Coronary artery (tissue), 2 donors: ENCODE measurements around the gene OASL.

ENCODE experiments used
- DNase-seq: peaks from one replicate; pipeline ENCODE4 v3.0.0-alpha.2; 2017; ENCODE audit warnings: low spot score
- H3K27ac ChIP-seq, 2 donors: fragments of 200-600 bp; sonication (generic); one replicate each; pipeline ENCODE4 v1.5.1; 2016 to 2019
- H3K4me3 ChIP-seq: fragments of 200-600 bp; sonication (generic); 2 replicates; pipeline ENCODE4 v1.5.1; 2016; ENCODE audit warnings: mild to moderate bottlenecking, moderate library complexity
- TF ChIP-seq, protein P1 (sequence below): fragments of 200-600 bp; sonication (generic); IDR thresholded peaks from one replicate; pipeline ENCODE4 v1.5.1; 2019; ENCODE audit warnings: antibody characterized with exemption

Gene OASL

DNA sequence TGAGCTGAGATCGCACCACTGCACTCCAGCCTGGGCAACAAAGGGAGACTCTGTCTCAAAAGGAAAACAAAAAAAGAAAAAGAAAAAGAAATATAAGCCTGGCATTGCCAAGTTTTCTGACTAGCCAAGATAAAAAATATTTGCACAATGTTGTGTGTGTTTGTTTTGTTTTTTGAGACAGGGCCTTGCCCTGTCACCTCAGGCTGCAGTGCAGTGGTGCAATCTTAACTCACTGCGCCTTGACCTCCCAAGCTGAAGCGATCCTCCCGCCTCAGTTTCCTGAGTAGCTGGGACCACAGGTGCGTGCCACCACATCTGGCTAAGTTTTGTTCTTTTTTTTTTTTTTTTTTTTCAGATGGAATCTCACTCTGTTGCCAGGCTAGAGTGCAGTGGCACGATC lies 17.3 kb downstream of the OASL start:
- no peak overlapping the region for H3K27ac ChIP-seq
- no peak for DNase-seq
- H3K4me3 ChIP-seq: no peak overlapping the region
- TF ChIP-seq, protein P1, sequence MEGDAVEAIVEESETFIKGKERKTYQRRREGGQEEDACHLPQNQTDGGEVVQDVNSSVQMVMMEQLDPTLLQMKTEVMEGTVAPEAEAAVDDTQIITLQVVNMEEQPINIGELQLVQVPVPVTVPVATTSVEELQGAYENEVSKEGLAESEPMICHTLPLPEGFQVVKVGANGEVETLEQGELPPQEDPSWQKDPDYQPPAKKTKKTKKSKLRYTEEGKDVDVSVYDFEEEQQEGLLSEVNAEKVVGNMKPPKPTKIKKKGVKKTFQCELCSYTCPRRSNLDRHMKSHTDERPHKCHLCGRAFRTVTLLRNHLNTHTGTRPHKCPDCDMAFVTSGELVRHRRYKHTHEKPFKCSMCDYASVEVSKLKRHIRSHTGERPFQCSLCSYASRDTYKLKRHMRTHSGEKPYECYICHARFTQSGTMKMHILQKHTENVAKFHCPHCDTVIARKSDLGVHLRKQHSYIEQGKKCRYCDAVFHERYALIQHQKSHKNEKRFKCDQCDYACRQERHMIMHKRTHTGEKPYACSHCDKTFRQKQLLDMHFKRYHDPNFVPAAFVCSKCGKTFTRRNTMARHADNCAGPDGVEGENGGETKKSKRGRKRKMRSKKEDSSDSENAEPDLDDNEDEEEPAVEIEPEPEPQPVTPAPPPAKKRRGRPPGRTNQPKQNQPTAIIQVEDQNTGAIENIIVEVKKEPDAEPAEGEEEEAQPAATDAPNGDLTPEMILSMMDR: no peak

DNA sequence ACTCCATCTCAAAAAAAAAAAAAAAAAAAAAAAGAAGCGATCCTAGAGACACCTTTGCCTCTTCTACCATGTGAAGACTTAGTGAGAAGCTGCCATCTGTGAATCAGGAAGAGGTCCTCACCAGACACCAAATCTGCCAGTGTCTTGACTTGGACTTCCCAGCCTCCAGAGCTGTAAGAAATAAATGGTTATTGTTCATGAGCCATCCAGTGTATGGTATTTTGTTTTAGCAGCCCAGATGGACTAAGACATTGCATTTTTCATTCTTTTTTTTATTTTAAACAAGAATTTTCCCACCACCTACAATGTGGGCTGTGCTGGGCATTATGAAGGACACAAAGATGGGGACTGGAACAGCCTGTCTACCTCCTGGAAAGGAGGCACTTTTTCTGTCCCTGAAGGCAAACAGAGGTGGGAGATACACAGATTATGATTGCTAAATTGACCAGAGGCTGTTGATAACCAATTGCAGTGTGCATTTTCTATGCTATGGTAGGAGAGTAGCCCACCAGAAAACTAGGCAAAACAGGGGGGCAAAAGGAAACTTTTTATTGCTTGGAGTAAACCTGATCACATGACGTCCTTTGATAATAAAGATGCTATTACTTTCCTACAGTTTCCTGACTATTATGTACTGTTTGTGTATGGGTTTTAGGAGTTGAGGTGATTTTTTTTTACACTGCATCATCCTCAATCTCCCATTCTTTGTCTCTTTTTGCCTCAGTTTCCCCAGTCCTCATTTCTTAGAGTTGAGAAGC lies 20.0 kb downstream of the OASL start:
- no peak overlapping the region for H3K4me3 ChIP-seq
- DNase-seq: no peak
- no peak overlapping the region for H3K27ac ChIP-seq
- TF ChIP-seq, protein P1: no peak

DNA sequence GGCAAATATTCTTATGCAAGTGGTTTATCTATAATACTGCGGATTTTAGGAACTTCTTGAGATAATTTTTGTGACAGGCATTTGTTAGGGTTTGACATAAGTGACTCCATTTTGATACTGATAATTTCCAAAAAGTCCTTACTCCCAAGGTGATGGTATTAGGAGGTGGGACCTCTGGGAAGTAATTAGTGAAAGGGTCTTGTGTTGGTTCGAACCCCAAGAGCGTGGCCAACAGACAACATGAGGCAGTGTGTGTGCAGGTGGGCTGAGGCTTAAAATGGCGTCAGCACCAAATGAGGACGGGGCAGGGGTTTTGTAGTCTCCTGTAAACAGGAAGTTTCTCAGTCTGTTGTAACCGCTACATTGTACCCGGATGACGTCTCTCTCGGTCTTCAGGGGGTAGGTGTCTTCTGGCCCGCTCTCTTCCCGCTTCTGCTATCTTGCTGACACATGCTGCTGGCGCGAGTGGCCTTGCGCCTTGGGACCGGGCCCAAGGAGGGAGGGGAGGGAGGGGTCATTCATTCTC lies 21.0 kb downstream of the OASL start:
- Histone ChIP-seq H3K27ac (no peak overlapping the region), H3K4me3 (no peak overlapping the region)
- TF ChIP-seq, protein P1: no peak
- no peak for DNase-seq

DNA sequence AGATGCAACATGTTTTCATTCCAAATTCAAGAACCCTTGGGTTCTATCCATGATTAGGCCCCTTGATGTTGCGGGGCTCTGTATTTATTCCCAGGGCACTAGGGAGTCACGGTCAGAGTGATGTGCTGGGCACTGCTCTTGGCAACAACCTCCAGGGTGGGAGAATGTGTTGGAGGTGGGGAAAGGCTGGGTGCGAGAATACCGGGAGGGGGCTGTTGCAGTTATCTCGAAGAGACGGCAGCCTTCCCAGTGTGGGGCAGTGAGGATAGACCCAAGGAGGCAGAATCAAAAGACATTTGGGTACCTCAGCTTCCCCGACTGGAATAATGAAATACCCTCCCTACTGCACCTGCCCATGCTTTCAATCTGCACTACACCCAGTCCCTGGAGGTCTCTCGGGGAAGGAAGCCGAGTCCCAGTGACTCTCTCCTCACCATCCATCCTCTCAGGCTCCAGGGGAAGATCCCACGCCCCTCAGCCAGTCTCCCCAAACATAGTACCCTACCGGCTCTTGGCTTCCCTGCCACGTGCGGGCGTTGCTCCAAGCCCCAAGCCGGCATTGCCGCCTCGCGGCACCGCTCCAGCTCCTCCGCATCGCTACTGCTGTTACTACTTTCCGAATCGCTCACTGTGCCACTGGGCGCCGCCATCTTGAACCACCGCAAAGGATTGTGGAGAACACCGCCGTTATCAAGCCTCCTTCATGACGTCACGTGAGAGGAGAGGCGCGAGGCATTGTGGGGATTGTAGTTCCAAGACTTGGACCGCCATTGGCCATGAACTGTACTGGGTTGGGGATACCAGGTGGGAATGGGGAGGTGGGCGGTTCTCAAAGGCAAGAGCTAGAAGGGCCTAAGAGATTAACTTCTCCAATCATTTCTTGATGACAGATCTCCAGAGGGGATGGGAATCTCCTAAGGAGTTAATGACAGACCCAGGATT lies 22.9 kb downstream of the OASL start, which contains the start of gene C12orf43:
C12orf43 (minus strand) TSS at position 663 of the 942 bp plus-strand sequence; CDS start at position 650, 13 bp downstream.
- TF ChIP-seq, protein P1: no peak
- peak within 1 kb of the TSS; percentile 85 for H3K4me3 ChIP-seq
- peak within 1 kb of the TSS; percentile 22 to 79 for H3K27ac ChIP-seq
- peak; percentile 92 for DNase-seq

DNA sequence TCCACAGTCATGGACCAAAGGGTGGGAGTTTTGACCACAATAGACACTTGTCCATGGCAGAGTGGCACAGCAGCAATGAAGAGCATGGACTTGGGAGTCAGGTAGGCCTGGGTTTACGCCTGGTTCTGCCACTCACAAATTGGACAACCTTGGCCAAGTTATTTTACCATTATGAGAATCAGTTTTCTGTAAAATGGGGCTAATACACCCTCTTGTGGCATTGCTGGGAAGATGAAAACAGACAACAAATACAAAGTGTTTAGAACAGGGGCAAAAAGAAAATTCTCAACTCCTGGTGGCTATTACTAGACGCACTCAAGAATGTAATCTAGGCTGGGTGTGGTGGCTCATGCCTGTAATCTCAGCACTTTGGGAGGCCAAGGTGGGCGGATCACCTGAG lies 25.3 kb downstream of the OASL start:
- DNase-seq: no peak

DNA sequence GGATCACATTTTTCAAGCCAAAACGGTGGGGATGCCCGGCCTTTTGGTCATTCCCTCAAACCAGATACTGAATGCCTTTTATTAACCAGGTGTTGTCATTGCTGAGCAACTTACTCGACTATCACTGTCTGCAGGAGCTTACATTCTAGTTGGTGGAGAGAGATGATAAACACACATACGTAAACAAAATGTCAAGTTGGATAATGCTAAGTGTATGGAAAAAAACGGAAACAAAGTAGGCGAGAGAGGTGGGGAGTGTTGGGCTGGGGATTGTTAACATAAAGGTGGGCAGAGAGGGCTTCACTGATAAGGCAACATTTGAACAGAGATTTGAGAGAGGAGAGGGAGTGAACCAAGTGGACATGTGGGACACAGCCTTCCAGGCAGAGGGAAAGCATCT lies 27.2 kb downstream of the OASL start:
- TF ChIP-seq, protein P1: no peak
- no peak overlapping the region for H3K4me3 ChIP-seq
- no peak for DNase-seq
- H3K27ac ChIP-seq: no peak overlapping the region

More for the DNA sequence above, 25.3 kb downstream of the OASL start:
- H3K27ac ChIP-seq: no peak overlapping the region
- H3K4me3 ChIP-seq: no peak overlapping the region
- TF ChIP-seq, protein P1: no peak
